ENCODE data around the gene DSPP.
"Not testable (repeated sequence)": the region's sequence is repeated elsewhere in the genome, so short reads cannot be mapped to it uniquely, and the experiment has no call there.

Gene DSPP

DNA sequence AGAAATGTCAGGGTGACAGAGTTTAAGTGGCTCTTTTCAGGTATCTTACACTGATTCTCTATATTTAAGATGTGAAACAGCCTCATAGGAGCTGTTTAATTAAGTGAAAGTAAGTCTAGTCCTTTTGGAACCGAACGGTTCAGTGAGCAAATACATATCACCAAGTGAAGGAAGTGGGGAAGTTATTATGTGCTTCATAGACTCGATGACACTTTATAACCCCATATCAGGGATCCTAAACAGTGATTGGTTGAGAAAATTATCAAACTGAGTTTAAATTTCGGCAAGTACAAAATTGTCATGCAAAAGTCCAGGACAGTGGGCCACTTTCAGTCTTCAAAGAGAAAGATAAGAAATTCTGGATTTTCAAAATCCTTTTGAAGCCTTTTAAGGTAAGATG is at the start of gene DSPP:
TSS of gene DSPP (plus strand) at position 301 of the 400 bp plus-strand sequence. CDS start 2,380 bp downstream, outside the sequence.
- DNase-seq (ENCODE audit: low read depth), result no peak

DNA sequence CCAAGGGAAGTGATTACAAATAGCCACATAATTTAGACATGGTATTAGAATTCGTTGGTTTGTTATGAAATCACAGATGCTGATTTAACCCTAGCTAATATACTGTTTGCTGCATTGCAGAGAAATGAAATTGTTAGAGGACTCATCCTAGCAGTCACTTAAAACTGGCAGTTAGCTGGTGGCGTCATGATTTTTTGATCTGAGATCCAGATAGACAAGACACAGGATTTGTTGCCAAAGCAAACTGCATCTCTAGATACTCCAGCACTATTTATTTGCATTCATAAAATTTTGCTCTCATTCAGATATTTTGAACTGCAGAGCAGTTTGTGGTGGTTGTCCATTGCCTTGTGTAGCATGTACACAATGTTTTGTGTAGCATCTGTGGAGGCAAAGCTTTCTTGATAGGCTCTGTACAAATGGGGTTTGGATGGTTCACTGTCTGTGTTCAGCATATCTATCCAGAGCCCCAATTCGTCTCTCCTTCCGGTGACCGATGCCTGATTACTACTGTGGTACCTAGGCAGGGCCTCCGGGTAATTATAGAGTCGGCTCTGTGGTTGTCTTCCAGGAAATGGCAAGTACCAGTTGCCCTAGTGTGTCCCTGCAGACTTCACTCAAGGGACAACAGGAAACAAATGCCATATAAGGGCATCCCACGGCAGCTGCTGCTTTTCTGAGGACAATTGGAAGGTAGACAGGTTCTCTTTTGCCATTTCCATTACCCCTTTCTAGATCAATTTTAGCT is 49.1 kb upstream of the DSPP start:
- DNase-seq (ENCODE audit: low read depth), result no peak

DNA sequence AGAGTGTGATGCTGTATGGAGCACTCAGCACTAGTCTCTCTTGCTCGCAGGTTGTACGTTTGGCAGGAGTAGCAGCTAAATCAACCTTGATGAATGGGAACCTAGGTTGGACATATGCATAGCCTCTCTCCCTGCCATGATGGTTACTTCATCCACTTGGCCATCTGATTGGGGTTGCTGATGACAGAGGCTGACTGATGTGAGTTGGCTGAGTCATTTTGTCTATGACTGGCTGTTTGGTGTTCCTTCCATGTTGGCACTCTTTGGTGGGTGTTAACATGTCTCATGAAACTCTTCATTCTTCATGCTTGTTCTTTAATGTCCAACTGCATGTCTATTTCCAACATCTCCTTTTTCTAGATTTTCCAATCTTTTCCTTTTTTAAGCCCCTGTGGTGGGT is 47.5 kb upstream of the DSPP start:
- no peak for DNase-seq (ENCODE audit: low read depth)

DNA sequence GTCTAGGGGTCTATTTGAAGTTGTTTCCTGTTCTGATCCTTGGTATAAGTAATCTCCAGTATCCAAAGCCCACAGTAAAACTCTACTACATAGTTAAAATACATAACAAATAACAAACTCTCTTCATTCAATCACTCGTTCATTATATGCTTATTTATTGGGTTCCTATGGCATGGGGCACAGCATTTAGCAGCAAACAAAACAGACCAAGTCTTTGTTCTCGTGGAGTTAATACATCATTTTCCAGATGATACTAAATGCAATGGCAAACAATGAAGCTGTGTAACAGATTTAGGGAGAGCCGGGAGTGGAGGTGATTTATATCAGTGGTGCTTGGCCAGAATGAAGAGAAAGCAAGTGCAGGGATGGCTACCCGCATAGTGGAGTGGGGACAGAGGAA is 42.6 kb upstream of the DSPP start:
- no peak for DNase-seq (ENCODE audit: low read depth)

DNA sequence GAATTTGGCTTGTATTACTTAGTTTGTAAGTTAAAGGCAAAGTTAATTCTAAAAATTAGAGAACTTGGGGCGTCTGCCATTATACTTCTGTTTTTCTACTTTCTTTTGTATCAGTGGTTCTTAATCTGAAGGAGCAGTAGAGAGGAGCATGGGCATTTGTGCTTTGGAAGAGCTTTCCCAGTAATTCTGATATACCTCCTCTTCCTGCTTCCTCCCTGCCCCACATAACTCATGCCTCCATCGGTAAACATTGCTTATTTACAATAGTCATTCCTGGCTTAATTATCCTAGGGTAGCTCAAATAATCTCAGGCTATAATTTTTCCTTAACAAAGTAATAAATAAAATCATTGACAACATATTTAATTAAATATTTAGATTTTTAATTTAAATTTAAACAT is 42.1 kb upstream of the DSPP start:
- no peak for DNase-seq (ENCODE audit: low read depth)

DNA sequence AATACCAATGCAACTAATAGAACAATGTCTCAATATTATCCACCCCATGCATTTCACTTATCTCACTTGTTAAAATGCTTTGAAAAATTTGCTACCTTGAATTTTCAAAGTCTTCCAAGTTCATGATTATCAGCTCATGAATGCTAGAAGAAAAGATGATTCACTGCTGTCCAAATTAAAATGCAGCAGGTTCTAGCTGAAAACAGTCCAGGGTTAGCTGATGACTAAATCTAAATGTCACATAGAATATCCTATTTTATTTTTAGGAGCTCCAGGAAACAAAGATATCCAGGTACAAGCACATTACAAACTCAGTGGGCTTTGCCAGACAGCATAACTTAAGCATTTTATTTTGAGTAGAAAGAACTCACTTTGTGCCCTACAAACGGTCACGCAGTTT is 41.1 kb upstream of the DSPP start:
- DNase-seq (ENCODE audit: low read depth), result no peak

DNA sequence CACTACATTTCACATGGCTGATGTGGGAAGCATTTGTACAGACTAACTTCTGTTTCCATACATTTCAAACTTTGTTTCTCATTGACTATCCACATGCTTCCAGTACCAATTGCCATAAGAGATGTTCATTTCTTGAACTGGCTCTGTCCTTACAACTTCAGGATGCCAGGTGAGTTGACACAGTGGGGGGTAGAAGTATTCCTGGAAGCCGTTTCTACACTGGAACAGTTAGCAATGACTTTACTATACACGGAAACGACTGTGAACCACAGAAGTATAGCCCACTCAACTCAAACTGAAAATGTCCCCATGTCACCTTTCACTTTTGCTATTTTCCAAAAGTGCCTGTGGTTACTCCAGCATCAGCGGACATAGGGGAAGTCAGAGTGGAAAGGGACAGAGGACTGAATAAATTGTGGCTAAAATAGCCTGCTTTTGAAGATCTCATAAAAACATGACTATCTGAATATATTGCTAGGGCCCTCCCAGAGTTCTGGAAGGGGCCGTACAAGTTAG is 38.0 kb upstream of the DSPP start:
- no peak for DNase-seq (ENCODE audit: low read depth)

DNA sequence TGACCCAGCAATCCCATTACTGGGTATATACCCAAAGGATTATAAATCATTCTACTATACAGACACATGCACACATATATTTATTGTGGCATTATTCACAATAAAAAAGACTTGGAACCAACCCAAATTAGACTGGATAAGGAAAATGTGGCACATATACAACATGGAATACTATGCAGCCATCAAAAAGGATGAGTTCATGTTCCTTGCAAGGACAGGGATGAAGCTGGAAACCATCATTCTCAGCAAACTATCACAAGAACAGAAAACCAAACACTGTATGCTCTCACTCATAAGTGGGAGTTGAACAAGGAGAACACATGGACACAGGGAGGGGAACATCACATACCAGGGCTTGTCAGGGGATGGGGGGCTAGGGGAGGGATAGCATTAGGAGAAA is 34.0 kb upstream of the DSPP start:
- not testable (repeated sequence) for DNase-seq (ENCODE audit: low read depth)

DNA sequence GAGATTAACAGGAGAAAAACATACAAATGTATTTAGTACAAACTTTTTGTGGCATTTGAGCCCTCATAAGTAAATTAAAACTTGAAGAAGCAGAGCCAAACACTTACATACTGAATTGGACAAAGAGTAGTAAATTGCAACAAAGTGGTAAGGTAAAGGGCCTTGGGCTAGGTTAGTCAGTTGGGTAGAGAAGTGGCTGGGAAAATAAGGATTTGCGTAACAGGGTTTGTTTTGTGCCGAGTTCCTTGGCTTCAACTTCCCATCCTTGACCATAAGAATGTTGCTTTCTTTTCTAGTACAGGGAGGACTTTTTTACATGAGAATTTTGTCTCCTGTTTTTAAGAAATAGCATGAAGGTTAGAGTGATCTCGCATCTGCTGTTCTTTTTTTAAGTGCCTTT is 33.3 kb upstream of the DSPP start:
- DNase-seq (ENCODE audit: low read depth), result peak; percentile 27

DNA sequence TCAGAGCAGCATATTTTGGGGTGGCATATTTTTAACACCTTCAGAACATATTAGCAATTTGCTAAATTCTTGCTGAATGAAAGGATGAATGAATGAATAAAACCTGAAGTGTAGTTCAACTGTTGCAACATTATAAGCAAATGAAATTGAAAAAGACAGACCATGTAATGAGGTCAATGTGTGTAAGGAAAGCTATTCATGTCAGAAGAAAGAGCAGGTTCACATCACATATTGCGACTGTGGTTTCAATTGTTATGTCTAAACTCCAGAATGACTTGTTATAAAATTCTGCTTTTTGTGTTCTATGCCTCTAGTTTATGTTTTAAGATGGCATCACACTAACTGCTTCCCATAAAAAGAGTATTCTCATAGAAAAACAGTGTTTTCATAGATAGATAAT is 32.9 kb upstream of the DSPP start:
- no peak for DNase-seq (ENCODE audit: low read depth)

DNA sequence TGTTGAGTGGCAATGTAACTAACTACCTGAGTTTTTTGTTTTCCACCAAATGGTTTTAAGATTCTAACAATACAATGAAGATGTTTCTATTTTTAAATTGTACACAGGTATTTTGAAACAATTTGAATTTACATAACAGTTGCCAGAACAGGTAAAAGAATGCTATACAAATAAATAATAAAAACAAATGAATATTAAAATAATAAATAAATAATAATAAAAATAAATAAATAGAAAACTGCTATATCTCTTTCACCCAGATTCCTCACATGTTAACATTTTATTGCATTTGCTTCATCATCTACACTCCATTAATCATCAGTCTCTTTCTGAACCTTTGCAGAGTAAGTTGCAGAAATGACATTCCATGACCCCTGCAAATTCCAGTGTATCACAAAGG is 32.3 kb upstream of the DSPP start:
- no peak for DNase-seq (ENCODE audit: low read depth)

DNA sequence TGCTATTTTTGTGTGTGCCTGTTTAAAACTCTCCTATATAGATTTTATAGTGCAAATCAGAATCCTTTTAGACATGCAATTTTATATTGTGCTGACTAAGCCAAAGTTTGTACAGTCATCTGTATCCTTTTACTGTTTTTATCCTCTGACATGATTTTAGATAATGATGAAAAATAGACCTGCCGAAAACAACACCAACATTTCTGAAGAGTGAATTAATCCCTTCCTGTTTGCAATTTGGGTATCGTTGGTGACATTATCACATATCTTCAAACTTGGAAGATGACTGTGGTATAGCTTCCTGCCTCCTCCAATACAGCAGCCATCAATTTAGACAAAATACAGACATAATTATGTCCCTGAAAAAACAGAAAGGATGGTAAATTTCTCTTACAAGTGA is 28.9 kb upstream of the DSPP start:
- DNase-seq (ENCODE audit: low read depth), result no peak

DNA sequence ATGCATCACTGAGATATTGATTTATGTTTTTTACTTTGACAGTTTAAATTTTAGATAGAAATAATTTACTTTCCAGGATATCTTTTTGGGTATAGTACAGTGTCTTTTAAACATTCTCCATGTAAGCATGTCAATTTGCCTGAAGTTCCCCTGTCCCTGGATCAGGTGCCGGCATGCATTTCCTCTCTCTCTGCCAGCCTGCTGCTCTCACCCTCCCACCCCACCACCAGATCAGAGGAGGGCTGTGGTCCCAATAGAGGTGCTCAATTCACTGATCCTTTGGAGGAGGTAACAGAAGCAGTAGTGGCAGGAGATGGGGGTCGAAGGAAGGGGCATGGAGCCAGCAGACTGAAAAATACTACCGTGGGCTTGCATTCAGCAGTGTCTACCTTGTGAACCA is 28.3 kb upstream of the DSPP start:
- DNase-seq (ENCODE audit: low read depth), result no peak

DNA sequence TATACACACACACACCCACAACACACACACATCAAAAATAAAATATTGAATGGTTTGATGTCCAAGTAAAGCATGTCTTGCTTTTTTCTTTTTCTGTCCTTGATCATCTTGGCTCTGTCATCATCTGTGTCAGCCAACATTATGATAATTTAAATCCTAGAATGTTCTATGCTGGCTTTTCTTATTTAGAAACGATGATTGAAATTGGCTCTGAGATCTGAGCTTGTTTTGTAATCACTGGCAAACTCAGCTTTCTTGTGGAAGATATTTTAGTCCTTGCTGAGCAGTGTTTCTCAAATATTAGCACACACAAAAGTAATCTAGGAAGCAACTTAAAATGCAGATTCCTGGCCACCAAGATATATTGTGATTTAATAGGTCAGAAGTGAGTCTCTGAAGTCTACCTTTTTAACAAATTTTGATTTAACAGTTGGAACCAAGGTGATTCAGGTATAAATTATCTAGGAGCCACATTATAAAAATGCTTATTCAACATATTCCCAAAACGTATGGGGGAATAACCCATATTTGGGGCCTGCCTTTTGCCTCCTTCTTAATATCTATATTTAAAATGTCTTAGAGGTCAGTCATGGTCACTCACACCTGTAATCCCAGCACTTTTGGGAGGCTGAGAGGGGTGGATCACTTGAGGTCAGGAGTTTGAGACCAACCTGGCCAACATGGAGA is 24.0 kb upstream of the DSPP start:
- no peak for DNase-seq (ENCODE audit: low read depth)

DNA sequence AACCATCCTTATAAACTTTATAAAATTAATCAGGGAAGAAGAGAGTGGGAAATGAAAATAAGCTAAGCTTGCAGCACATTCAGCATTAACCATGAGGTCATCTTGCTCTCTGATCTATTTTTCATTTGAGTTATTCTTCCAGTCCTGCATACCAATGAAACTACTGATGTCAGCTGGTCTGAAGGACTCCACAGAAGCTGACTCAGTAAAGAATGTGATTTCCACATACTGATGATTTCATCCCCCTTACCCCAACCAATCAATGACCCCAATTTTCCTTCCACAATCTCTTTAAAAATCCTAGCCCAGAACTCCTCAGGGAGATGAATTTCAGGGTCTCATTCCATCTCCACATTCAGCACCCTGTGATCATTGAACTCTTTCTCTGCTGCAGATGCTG is 18.8 kb upstream of the DSPP start:
- peak; percentile 85 for DNase-seq (ENCODE audit: low read depth)

DNA sequence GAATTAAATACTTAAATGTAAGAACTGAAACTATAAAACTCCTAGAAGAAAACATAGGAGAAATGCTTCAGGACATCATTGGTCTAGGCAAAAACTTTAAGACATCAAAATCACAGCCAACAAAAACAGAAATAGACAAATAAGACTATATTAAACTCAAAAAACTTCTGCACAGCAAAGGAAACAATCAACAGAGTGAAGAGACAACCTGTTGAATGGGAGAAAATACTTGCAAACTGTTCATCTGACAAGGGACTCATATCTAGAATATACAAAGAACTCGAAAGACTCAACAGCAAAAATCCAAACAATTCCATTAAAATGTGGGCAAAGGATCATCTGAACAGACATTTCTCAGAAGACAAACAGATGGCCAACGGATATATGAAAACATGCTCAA is 16.2 kb upstream of the DSPP start:
- no peak for DNase-seq (ENCODE audit: low read depth)

DNA sequence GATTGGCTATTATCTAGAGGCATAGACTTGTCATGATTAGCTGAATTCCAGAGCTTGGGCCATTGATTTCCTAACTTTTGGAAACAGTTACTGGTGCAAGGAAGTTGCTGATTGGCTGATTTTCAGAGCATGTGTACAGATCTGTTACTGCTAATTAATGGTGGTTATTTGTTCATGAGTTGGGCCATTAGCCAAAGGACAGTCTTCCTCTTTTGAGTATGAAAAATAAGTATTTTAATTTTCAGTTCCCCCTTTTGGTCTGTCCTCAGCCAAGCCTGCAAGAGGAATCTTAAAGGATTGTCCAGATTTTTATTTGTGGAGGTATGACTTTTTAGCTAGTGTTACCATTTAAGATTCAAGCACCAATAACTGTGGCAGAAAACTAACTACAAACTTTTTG is 7.0 kb upstream of the DSPP start:
- DNase-seq (ENCODE audit: low read depth), result no peak

DNA sequence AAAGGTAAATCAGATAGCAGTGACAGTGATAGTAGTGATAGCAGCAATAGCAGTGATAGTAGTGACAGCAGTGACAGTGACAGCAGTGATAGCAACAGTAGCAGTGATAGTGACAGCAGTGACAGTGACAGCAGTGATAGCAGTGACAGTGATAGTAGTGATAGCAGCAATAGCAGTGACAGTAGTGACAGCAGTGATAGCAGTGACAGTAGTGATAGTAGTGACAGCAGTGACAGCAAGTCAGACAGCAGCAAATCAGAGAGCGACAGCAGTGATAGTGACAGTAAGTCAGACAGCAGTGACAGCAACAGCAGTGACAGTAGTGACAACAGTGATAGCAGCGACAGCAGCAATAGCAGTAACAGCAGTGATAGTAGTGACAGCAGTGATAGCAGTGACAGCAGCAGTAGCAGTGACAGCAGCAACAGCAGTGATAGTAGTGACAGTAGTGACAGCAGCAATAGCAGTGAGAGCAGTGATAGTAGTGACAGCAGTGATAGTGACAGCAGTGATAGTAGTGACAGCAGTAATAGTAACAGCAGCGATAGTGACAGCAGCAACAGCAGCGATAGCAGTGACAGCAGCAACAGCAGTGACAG is 6.1 kb downstream of the DSPP start:
- no peak for DNase-seq (ENCODE audit: low read depth)

DNA sequence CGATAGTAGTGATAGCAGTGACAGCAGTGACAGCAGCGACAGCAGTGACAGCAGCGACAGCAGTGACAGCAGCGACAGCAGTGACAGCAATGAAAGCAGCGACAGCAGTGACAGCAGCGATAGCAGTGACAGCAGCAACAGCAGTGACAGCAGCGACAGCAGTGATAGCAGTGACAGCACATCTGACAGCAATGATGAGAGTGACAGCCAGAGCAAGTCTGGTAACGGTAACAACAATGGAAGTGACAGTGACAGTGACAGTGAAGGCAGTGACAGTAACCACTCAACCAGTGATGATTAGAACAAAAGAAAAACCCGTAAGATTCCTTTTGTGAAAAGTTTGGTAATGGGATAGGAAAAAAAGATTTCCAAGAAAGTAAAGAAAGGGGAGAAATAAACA is 7.9 kb downstream of the DSPP start:
- no peak for DNase-seq (ENCODE audit: low read depth)

DNA sequence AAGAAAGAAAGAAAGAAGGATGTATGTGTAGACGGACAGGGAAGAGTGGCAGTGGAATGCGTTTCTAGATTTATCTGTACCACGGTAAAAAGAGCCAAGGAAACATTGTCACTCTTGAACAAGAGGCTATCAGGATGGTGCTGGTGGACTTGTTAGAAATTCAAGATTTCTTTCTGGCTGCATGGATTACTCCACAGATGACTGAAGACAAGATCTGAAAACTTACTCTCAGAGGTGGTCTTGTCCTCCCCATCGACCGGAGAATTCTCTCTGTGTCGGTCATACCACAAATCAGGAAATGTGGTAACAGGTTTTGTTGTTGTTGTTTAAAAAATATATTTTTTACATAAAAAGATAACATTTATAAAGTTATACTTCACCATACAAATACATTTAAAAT is 11.8 kb downstream of the DSPP start:
- DNase-seq (ENCODE audit: low read depth), result no peak

DNA sequence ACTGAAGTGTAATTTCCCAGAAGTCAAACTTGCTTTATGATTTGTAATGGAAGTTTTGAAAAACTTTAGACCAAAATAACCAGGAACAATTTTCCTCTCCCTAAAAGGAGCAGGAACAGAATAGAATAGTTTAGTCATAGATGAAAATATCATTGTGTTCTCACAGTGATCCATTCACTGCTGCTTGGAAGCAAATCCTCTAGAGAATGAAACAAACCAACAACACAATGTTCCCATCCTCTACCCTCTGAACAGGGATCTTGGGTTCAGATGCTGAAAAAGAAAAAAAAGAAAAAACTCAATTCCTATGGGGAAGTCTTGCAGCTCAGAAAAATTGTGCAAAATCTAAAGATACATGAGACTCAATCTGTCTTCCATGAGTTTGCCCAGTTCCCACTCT is 12.2 kb downstream of the DSPP start:
- no peak for DNase-seq (ENCODE audit: low read depth)

DNA sequence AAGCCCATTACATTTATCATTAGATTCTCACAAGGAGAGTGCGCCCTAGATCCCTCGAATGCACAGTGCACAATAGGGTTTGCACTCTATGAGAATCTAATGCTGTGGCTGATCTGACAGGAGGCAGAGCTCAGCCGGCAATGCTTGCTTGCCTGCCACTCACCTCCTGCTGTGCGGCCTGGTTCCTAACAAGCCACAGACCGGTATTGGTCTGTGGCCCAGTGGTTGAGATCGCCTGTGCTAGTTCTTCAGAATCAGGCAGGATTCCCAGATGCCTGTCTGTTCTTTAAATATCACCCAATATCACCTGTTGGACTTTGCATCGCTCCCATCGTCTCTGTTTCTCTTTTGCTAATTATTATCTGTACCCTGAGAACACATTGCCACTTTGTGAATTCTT is 14.0 kb downstream of the DSPP start:
- DNase-seq (ENCODE audit: low read depth), result no peak

DNA sequence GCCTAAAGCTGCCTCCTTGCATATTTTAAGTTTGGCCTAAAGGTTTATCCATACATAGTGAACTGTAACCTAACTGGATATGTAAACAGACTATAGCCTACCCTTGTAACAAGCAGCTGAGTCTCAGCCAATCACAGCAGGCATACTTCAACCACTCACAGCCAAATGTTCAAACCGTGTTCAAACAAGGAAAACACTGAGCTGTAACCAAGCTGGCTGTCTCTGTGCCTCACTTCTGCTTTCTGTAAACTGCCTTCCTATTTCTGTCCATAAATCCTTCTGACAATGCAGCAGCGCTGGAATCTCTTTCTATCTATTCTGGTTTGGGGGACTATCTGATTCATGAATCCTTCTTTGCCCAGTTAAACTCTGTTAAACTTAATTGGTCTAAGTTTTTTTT is 16.4 kb downstream of the DSPP start:
- DNase-seq (ENCODE audit: low read depth), result no peak

All from EH (cell line).